Measurements from ENCODE around the gene TMEM219.

TMEM219 gene

DNA sequence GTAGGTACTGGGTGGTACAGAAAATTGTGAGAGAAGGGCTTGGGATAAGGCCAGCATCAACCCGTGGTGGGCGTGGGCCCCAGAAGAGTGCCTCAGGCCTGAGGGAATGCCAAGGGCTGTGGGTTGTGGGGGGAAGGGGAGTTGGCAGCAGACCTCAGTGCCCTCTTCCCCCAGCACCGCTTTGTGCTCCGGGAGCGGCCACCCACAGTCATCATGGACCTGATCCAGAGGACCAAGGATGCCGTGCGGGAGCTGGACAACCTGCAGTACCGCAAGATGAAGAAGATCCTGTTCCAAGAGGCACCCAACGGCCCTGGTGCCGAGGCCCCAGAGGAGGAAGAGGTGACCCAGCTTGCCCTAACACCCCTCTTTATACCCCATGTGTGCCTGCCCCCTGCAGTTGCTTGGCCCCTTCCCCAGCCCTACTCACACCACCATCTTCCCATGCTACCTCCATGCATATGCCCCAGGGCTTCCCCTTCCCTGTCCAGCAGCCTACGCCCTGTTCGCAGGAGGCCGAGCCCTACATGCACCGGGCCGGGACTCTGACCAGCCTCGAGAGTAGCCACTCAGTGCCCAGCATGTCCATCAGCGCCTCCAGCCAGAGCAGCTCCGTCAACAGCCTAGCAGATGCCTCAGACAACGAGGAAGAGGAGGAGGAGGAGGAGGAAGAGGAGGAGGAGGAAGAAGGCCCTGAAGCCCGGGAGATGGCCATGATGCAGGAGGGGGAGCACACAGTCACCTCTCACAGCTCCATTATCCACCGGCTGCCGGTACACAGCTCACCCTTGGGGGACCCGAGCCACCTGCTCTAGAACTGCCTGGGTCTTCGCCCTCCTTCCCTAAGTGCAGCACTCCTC is 20.9 kb downstream of the TMEM219 start:
- TF ChIP-seq POLR2A (IDR thresholded peaks at IDR 0.05; ENCODE audit: low read length) (no peak), GATA1 (IDR thresholded peaks at IDR 0.05; ENCODE audit: low read depth, low read length) (no peak)
- no peak for DNase-seq

DNA sequence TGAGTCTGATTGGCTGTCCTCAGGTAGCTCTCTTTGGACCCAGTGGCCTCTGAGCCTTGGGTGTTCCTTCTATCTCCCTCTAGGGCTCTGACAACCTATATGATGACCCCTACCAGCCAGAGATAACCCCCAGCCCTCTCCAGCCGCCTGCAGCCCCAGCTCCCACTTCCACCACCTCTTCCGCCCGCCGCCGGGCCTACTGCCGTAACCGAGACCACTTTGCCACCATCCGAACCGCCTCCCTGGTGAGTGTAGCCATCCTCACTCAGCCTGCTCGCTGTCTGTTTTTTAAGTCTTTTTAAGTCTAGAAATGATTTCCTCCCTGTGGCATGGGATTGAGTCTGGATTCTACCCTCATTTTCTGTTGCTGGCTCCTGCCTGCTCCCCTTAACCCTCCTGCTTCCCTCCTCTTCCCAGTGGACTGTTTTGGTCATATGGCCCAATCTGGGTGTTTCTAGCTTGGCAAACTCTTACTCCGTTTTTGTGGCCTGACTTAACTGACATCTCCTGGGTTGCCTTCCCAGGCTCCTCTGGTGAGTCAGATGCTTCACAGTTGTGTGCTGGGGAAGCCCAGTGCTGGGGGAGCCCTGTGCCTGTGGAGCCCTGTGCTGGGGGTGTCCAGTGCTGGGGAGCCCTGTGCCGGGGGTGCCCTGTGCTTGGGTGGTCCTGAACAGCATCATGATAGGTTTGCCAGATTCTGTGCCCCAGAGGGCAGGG is 21.7 kb downstream of the TMEM219 start:
- no peak for DNase-seq
- TF ChIP-seq POLR2A (IDR thresholded peaks at IDR 0.05; ENCODE audit: low read length), result no peak
- TF ChIP-seq GATA1 (IDR thresholded peaks at IDR 0.05; ENCODE audit: low read depth, low read length), result no peak

GRCh38 chr16:29984137-29984763 is 22.4 kb downstream of the TMEM219 start:
- TF ChIP-seq GATA1 (IDR thresholded peaks at IDR 0.05; ENCODE audit: low read depth, low read length), result no peak
- no peak for TF ChIP-seq POLR2A (IDR thresholded peaks at IDR 0.05; ENCODE audit: low read length)
- DNase-seq, result no peak

GRCh38 chr16:29984764-29985147 is 22.9 kb downstream of the TMEM219 start:
- TF ChIP-seq GATA1 (IDR thresholded peaks at IDR 0.05; ENCODE audit: low read depth, low read length), result no peak
- no peak for TF ChIP-seq POLR2A (IDR thresholded peaks at IDR 0.05; ENCODE audit: low read length)
- no peak for DNase-seq

DNA sequence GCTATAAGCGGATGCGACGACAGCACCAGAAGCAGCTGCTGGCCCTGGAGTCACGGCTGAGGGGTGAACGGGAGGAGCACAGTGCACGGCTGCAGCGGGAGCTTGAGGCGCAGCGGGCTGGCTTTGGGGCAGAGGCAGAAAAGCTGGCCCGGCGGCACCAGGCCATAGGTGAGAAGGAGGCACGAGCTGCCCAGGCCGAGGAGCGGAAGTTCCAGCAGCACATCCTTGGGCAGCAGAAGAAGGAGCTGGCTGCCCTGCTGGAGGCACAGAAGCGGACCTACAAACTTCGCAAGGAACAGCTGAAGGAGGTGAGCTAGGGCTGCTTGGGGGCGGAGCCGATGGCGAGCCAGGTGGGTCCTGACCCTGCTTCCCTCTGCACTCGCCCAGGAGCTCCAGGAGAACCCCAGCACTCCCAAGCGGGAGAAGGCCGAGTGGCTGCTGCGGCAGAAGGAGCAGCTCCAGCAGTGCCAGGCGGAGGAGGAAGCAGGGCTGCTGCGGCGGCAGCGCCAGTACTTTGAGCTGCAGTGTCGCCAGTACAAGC is 23.5 kb downstream of the TMEM219 start:
- TF ChIP-seq GATA1 (IDR thresholded peaks at IDR 0.05; ENCODE audit: low read depth, low read length), result no peak
- no peak for TF ChIP-seq POLR2A (IDR thresholded peaks at IDR 0.05; ENCODE audit: low read length)
- no peak for DNase-seq

- DNase-seq, result no peak
- TF ChIP-seq POLR2A (IDR thresholded peaks at IDR 0.05; ENCODE audit: low read length) (no peak), GATA1 (IDR thresholded peaks at IDR 0.05; ENCODE audit: low read depth, low read length) (no peak)
These were observed 24.4 kb downstream of the TMEM219 start for GRCh38 chr16:29986231-29986630.

DNA sequence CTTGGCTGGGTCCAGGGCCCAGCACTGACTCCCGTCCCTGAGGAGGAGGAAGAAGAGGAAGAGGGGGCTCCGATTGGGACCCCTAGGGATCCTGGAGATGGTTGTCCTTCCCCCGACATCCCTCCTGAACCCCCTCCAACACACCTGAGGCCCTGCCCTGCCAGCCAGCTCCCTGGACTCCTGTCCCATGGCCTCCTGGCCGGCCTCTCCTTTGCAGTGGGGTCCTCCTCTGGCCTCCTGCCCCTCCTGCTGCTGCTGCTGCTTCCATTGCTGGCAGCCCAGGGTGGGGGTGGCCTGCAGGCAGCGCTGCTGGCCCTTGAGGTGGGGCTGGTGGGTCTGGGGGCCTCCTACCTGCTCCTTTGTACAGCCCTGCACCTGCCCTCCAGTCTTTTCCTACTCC is 25.1 kb downstream of the TMEM219 start:
- no peak for DNase-seq
- no peak for TF ChIP-seq GATA1 (IDR thresholded peaks at IDR 0.05; ENCODE audit: low read depth, low read length)
- TF ChIP-seq POLR2A (IDR thresholded peaks at IDR 0.05; ENCODE audit: low read length), result no peak

- no peak for TF ChIP-seq POLR2A (IDR thresholded peaks at IDR 0.05; ENCODE audit: low read length)
- no peak for TF ChIP-seq GATA1 (IDR thresholded peaks at IDR 0.05; ENCODE audit: low read depth, low read length)
- DNase-seq, result no peak
These were observed 25.6 kb downstream of the TMEM219 start for GRCh38 chr16:29987371-29988085.

DNA sequence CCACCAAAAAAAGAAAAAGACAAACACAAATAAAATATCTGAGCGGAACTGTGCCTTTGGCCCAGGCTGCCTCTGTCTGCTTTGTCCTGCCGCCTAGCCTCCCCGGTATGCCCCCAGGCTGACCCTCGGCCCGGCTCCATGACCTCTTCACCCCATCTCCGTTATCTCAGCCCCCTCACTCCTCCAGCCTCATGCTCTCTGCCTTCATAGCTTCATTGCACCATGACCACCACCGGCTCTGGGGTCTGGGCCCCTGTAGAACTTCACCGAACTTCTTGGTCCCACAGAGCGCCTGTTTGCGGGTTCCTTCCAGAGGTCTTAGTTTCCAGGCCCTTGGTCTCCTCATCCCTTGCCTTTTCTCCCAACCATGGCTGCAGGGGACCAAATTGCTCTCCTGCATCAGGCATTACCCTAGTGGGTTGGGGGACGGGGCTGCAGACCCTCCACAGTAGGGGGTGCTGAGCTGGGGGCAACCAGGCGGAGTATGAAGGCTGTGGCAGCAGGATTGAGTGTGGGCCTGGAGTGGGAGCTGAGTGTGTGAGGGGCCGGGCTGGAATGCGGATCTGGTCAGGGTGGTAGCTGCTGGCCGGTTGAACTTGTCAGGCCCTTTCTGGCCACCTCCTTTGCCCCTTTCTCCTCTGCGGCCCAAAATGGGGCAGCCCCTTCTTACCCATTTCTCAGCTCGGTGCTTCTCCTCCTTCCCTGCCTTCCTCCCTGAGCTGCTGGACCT is 26.6 kb downstream of the TMEM219 start:
- no peak for TF ChIP-seq POLR2A (IDR thresholded peaks at IDR 0.05; ENCODE audit: low read length)
- no peak for DNase-seq

DNA sequence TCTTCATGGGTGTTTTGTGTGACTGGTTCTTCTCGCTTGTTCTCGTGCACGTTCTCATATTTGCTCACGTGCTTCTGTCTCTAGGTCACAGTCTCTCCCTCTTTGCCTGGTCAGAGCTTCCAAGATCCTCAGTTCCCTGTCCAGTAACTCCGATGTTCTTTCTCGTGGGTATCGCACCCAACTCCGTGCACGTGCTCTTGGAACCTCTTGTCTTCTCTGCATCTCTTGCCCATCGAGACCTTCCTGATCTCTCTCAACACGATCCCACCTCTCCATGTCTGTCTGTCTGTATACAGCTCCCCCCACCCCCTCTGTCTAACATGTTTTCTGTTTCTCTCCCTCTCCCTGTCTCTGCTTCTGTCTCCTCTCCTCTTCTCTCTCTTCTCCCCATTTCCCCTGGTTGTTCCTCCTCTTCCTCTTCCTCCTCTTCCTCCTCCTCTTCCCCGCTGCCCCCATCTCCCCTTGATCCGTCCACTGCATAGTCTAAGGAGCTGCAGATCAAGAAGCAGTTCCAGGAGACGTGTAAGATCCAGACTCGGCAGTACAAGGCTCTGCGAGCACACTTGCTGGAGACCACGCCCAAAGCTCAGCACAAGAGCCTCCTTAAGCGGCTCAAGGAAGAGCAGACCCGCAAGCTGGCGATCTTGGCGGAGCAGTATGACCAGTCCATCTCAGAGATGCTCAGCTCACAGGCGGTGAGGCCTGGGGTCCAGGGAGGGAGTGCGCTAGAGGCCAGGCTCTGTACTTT is 27.4 kb downstream of the TMEM219 start:
- TF ChIP-seq GATA1 (IDR thresholded peaks at IDR 0.05; ENCODE audit: low read depth, low read length) (no peak), POLR2A (IDR thresholded peaks at IDR 0.05; ENCODE audit: low read length) (no peak)
- no peak for DNase-seq

DNA sequence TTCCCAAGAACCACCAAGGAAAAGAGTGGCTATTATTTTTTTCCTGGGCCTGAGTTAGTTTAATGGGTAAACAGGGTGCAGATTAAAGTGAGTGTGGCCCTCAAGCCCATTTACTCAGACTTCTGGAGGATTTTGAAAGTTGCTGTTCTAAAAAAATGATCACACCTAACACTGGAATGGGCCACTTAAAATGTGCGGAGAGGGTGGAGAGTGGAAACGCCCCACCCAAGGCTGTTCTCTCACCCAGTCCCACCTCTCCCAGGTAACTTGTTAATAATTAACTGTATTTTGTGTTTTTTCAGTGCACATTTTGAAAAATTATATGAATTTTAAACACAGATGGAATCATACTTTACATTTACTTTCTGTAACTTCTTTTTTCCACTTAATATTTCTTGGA is 28.2 kb downstream of the TMEM219 start:
- TF ChIP-seq POLR2A (IDR thresholded peaks at IDR 0.05; ENCODE audit: low read length) (no peak), GATA1 (IDR thresholded peaks at IDR 0.05; ENCODE audit: low read depth, low read length) (no peak)
- no peak for DNase-seq

- no peak for DNase-seq
- TF ChIP-seq GATA1 (IDR thresholded peaks at IDR 0.05; ENCODE audit: low read depth, low read length), result no peak
- TF ChIP-seq POLR2A (IDR thresholded peaks at IDR 0.05; ENCODE audit: low read length), result no peak
These were observed 29.1 kb downstream of the TMEM219 start for GRCh38 chr16:29990883-29991570.

Data from erythroblast (primary cell).